Activated naive CD4-positive, alpha-beta T cell treated with Interleukin-2 at 50 U/mL for 16 hours (primary cell): Measurements from ENCODE around the gene MAP3K7CL.

Experiments used
- DNase-seq: peaks from one replicate; pipeline ENCODE4 v3.0.0-alpha.2; 2020

Gene MAP3K7CL

GRCh38 chr21:29170944-29171343 lies 40.5 kb downstream of the MAP3K7CL start:
- DNase-seq, result no peak

- DNase-seq, result no peak
Measured at GRCh38 chr21:29172282-29172681, 41.8 kb downstream of the MAP3K7CL start.

GRCh38 chr21:29174607-29175013 lies 44.2 kb downstream of the MAP3K7CL start:
- no peak for DNase-seq

GRCh38 chr21:29175408-29176134 lies 45.1 kb downstream of the MAP3K7CL start:
- DNase-seq, result no peak

- no peak for DNase-seq
Measured at GRCh38 chr21:29176471-29177120, 46.2 kb downstream of the MAP3K7CL start.

- no peak for DNase-seq
Measured at GRCh38 chr21:29177800-29178199, 47.4 kb downstream of the MAP3K7CL start.

GRCh38 chr21:29178926-29179325 lies 48.5 kb downstream of the MAP3K7CL start:
- DNase-seq, result no peak

- no peak for DNase-seq
Measured at GRCh38 chr21:29179503-29179902, 49.1 kb downstream of the MAP3K7CL start.

- no peak for DNase-seq
Measured at GRCh38 chr21:29181799-29182470, 51.5 kb downstream of the MAP3K7CL start.

- DNase-seq, result no peak
Measured at GRCh38 chr21:29182691-29183092, 52.2 kb downstream of the MAP3K7CL start.

- DNase-seq, result no peak
Measured at GRCh38 chr21:29184037-29184436, 53.6 kb downstream of the MAP3K7CL start.

GRCh38 chr21:29185172-29185571 lies 54.7 kb downstream of the MAP3K7CL start:
- no peak for DNase-seq

- DNase-seq, result no peak
Measured at GRCh38 chr21:29185633-29186032, 55.2 kb downstream of the MAP3K7CL start.

- no peak for DNase-seq
Measured at GRCh38 chr21:29186246-29186645, 55.8 kb downstream of the MAP3K7CL start.

GRCh38 chr21:29187944-29188343 lies 57.5 kb downstream of the MAP3K7CL start:
- no peak for DNase-seq

GRCh38 chr21:29189353-29189752 lies 58.9 kb downstream of the MAP3K7CL start:
- no peak for DNase-seq

GRCh38 chr21:29190923-29191331 lies 60.5 kb downstream of the MAP3K7CL start:
- DNase-seq, result no peak

GRCh38 chr21:29193072-29193471 lies 62.6 kb downstream of the MAP3K7CL start:
- DNase-seq, result no peak

GRCh38 chr21:29193901-29194300 lies 63.5 kb downstream of the MAP3K7CL start:
- no peak for DNase-seq

GRCh38 chr21:29194342-29194741 lies 63.9 kb downstream of the MAP3K7CL start:
- DNase-seq, result no peak

- DNase-seq, result no peak
Measured at GRCh38 chr21:29194847-29195246, 64.4 kb downstream of the MAP3K7CL start.

GRCh38 chr21:29195981-29196669 lies 65.7 kb downstream of the MAP3K7CL start:
- DNase-seq, result peak; percentile 76

- no peak for DNase-seq
Measured at GRCh38 chr21:29196670-29197191, 66.3 kb downstream of the MAP3K7CL start.
